WTC11 (cell line): ENCODE results near the gene THAP9. TPM values are rescaled to one million over a fixed set of nuclear protein-coding genes. Genes with fewer than 3 reads are reported as not detected.

Source experiments
- ATAC-seq: fragments of 200-7000 bp; cut with Tn5 transposase; 2 replicates; pipeline ENCODE4 v1.10.0; 2021; ENCODE audit warnings: mild to moderate bottlenecking, moderate library complexity
- CTCF ChIA-PET: fragments of 300-600 bp; sonication (Branson Sonifier 250); formaldehyde crosslinking; loops from one replicate; lab custom pipeline; 2021; ENCODE audit warnings: antibody characterized with exemption; lab: Charles Lee
- POLR2A ChIA-PET: fragments of 350-600 bp; sonication (Branson Sonifier 250); formaldehyde crosslinking; loops from one replicate; lab custom pipeline; 2021; ENCODE audit warnings: antibody characterized with exemption; lab: Charles Lee
- DNase-seq: peaks from one replicate; pipeline ENCODE4 v3.0.0; 2021; ENCODE audit warnings: low spot score
- H3K27ac Mint-ChIP-seq: 2 replicates; pipeline ENCODE4 v1.8.0; 2021; ENCODE audit warnings: mixed read lengths
- H3K27me3 Mint-ChIP-seq: 2 replicates; pipeline ENCODE4 v1.8.0; 2021; ENCODE audit warnings: low read depth, mild to moderate bottlenecking, moderate library complexity, mixed read lengths
- H3K36me3 Mint-ChIP-seq: 2 replicates; pipeline ENCODE4 v1.8.0; 2021; ENCODE audit warnings: mixed read lengths
- H3K4me1 Mint-ChIP-seq: 2 replicates; pipeline ENCODE4 v1.8.0; 2022; ENCODE audit warnings: mixed read lengths
- H3K4me3 Mint-ChIP-seq: 2 replicates; pipeline ENCODE4 v1.8.0; 2021; ENCODE audit warnings: mild to moderate bottlenecking, moderate library complexity, mixed read lengths
- H3K9me3 Mint-ChIP-seq: 2 replicates; pipeline ENCODE4 v1.8.0; 2021; ENCODE audit warnings: mixed read lengths
- ATF3 ChIP-seq: sonication (generic); formaldehyde crosslinking; conservative IDR thresholded peaks from 2 replicates; pipeline ENCODE4 v1.8.1; 2022; ENCODE audit warnings: mild to moderate bottlenecking, missing genetic modification reagents
- ETV6 ChIP-seq: sonication (generic); formaldehyde crosslinking; IDR thresholded peaks from 2 replicates; pipeline ENCODE4 v1.8.1; 2022; ENCODE audit warnings: mild to moderate bottlenecking, missing genetic modification reagents
- GTF2I ChIP-seq: fragments of 250-450 bp; sonication (Bioruptor Pico); conservative IDR thresholded peaks from 2 replicates; pipeline ENCODE4 v1.4.0; 2021; ENCODE audit warnings: mild to moderate bottlenecking
- KAT7 ChIP-seq: sonication (generic); formaldehyde crosslinking; IDR thresholded peaks from 2 replicates; pipeline ENCODE4 v1.8.1; 2023; ENCODE audit warnings: missing genetic modification reagents, mild to moderate bottlenecking, borderline replicate concordance
- NR2C2 ChIP-seq: sonication (generic); formaldehyde crosslinking; IDR thresholded peaks from 2 replicates; pipeline ENCODE4 v1.8.0; 2022; ENCODE audit warnings: mild to moderate bottlenecking, missing genetic modification reagents
- NR3C1 ChIP-seq: sonication (generic); formaldehyde crosslinking; conservative IDR thresholded peaks from 2 replicates; pipeline ENCODE4 v1.8.1; 2023; ENCODE audit warnings: low read depth, mild to moderate bottlenecking, missing genetic modification reagents
- PRDM15 ChIP-seq: sonication (generic); formaldehyde crosslinking; IDR thresholded peaks from 2 replicates; pipeline ENCODE4 v1.8.0; 2022; ENCODE audit warnings: missing genetic modification reagents
- TCF7 ChIP-seq: sonication (generic); formaldehyde crosslinking; IDR thresholded peaks from 2 replicates; pipeline ENCODE4 v1.8.0; 2022; ENCODE audit warnings: mild to moderate bottlenecking, low read depth, missing genetic modification reagents, moderate library complexity
- ZNF121 ChIP-seq: sonication (generic); formaldehyde crosslinking; IDR thresholded peaks from 2 replicates; pipeline ENCODE4 v1.8.0; 2023; ENCODE audit warnings: missing genetic modification reagents
- ZNF219 ChIP-seq: sonication (generic); formaldehyde crosslinking; IDR thresholded peaks from 2 replicates; pipeline ENCODE4 v1.8.0; 2023; ENCODE audit warnings: missing genetic modification reagents, mild to moderate bottlenecking, borderline replicate concordance
- ZNF232 ChIP-seq: sonication (generic); formaldehyde crosslinking; IDR thresholded peaks from 2 replicates; pipeline ENCODE4 v1.8.0; 2022; ENCODE audit warnings: mild to moderate bottlenecking, missing genetic modification reagents
- ZNF396 ChIP-seq: fragments of 250-450 bp; sonication (Bioruptor Pico); IDR thresholded peaks from 2 replicates; pipeline ENCODE4 v1.8.0; 2021; ENCODE audit warnings: mild to moderate bottlenecking, moderate library complexity, borderline replicate concordance
- total RNA-seq: library from RNA; stranded (reverse); gene quantifications from 3 replicates; pipeline ENCODE4 v1.2.3, GENCODE V29; 2021
- TF ChIP-seq, protein P1 (sequence below): sonication (generic); formaldehyde crosslinking; IDR thresholded peaks from 2 replicates; pipeline ENCODE4 v1.8.1; 2023; ENCODE audit warnings: mild to moderate bottlenecking, missing genetic modification reagents
- TF ChIP-seq, protein P2 (sequence below): sonication (generic); formaldehyde crosslinking; IDR thresholded peaks from 2 replicates; pipeline ENCODE4 v1.8.0; 2023; ENCODE audit warnings: mild to moderate bottlenecking, missing genetic modification reagents
- TF ChIP-seq, protein P3 (sequence below): fragments of 250-450 bp; sonication (Bioruptor Pico); IDR thresholded peaks from 2 replicates; pipeline ENCODE4 v2.1.2; 2022; ENCODE audit warnings: mild to moderate bottlenecking, moderate library complexity
- TF ChIP-seq, protein P4 (sequence below): sonication (generic); formaldehyde crosslinking; IDR thresholded peaks from 2 replicates; pipeline ENCODE4 v1.8.0; 2022; ENCODE audit warnings: mild to moderate bottlenecking, missing genetic modification reagents

The THAP9 gene
- total RNA-seq, 1 experiment from 2014 or later, result 17.7 TPM

- TF ChIP-seq PRDM15 (CRISPR knock-in tag), result no peak
- TF ChIP-seq GTF2I (CRISPR knock-in tag), result no peak
- no peak for TF ChIP-seq ZNF219
- no peak for TF ChIP-seq NR3C1
- TF ChIP-seq ZNF232 (CRISPR knock-in tag), result no peak
These were observed 4.7 kb downstream of the THAP9 start (continued) for GRCh38 chr4:82905205-82905604.

GRCh38 chr4:82906469-82906868 is 5.9 kb downstream of the THAP9 start:
- no peaks in the 10 kb centered on the region for H3K4me1 Mint-ChIP-seq
- no peak overlapping the region for H3K4me3 Mint-ChIP-seq
- no peak for DNase-seq
- H3K9me3 Mint-ChIP-seq, result no peaks in the 10 kb centered on the region
- no peaks in the 10 kb centered on the region for H3K27me3 Mint-ChIP-seq
- ATAC-seq, result no peak
- POLR2A ChIA-PET, result no interaction called here
- no peak overlapping the region for H3K27ac Mint-ChIP-seq
- TF ChIP-seq ETV6 (CRISPR knock-in tag) (no peak), PRDM15 (CRISPR knock-in tag) (no peak)
- TF ChIP-seq, protein P1, sequence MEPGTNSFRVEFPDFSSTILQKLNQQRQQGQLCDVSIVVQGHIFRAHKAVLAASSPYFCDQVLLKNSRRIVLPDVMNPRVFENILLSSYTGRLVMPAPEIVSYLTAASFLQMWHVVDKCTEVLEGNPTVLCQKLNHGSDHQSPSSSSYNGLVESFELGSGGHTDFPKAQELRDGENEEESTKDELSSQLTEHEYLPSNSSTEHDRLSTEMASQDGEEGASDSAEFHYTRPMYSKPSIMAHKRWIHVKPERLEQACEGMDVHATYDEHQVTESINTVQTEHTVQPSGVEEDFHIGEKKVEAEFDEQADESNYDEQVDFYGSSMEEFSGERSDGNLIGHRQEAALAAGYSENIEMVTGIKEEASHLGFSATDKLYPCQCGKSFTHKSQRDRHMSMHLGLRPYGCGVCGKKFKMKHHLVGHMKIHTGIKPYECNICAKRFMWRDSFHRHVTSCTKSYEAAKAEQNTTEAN (CRISPR knock-in tag), result no peak
- TF ChIP-seq, protein P2, sequence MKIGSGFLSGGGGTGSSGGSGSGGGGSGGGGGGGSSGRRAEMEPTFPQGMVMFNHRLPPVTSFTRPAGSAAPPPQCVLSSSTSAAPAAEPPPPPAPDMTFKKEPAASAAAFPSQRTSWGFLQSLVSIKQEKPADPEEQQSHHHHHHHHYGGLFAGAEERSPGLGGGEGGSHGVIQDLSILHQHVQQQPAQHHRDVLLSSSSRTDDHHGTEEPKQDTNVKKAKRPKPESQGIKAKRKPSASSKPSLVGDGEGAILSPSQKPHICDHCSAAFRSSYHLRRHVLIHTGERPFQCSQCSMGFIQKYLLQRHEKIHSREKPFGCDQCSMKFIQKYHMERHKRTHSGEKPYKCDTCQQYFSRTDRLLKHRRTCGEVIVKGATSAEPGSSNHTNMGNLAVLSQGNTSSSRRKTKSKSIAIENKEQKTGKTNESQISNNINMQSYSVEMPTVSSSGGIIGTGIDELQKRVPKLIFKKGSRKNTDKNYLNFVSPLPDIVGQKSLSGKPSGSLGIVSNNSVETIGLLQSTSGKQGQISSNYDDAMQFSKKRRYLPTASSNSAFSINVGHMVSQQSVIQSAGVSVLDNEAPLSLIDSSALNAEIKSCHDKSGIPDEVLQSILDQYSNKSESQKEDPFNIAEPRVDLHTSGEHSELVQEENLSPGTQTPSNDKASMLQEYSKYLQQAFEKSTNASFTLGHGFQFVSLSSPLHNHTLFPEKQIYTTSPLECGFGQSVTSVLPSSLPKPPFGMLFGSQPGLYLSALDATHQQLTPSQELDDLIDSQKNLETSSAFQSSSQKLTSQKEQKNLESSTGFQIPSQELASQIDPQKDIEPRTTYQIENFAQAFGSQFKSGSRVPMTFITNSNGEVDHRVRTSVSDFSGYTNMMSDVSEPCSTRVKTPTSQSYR (CRISPR knock-in tag), result no peak
- TF ChIP-seq, all 79 proteins: peak for 0
- CTCF ChIA-PET, result no interaction called here
- H3K36me3 Mint-ChIP-seq, result peaks cover 47% of the 10 kb centered on the region

GRCh38 chr4:82909326-82909725 is 8.8 kb downstream of the THAP9 start:
- DNase-seq (no peak), ATAC-seq (no peak)
- POLR2A ChIA-PET, result no interaction called here
- no peak overlapping the region for H3K27ac Mint-ChIP-seq
- peaks cover 57% of the 10 kb centered on the region for H3K36me3 Mint-ChIP-seq
- H3K27me3 Mint-ChIP-seq, result no peaks in the 10 kb centered on the region
- TF ChIP-seq ZNF396 (CRISPR knock-in tag) (no peak), KAT7 (CRISPR knock-in tag) (no peak), TCF7 (no peak), ZNF121 (no peak), NR2C2 (CRISPR knock-in tag) (no peak), ATF3 (CRISPR knock-in tag) (no peak)
- TF ChIP-seq, protein P3, sequence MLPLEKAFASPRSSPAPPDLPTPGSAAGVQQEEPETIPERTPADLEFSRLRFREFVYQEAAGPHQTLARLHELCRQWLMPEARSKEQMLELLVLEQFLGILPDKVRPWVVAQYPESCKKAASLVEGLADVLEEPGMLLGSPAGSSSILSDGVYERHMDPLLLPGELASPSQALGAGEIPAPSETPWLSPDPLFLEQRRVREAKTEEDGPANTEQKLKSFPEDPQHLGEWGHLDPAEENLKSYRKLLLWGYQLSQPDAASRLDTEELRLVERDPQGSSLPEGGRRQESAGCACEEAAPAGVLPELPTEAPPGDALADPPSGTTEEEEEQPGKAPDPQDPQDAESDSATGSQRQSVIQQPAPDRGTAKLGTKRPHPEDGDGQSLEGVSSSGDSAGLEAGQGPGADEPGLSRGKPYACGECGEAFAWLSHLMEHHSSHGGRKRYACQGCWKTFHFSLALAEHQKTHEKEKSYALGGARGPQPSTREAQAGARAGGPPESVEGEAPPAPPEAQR (CRISPR knock-in tag), result no peak
- TF ChIP-seq, protein P4, sequence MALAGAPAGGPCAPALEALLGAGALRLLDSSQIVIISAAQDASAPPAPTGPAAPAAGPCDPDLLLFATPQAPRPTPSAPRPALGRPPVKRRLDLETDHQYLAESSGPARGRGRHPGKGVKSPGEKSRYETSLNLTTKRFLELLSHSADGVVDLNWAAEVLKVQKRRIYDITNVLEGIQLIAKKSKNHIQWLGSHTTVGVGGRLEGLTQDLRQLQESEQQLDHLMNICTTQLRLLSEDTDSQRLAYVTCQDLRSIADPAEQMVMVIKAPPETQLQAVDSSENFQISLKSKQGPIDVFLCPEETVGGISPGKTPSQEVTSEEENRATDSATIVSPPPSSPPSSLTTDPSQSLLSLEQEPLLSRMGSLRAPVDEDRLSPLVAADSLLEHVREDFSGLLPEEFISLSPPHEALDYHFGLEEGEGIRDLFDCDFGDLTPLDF (CRISPR knock-in tag), result no peak
- H3K4me1 Mint-ChIP-seq, result no peaks in the 10 kb centered on the region
- H3K9me3 Mint-ChIP-seq, result no peaks in the 10 kb centered on the region
- no peak overlapping the region for H3K4me3 Mint-ChIP-seq
- CTCF ChIA-PET, result no interaction called here
